Sigmoid colon (tissue), 4 donors: ENCODE data around the gene RASGRP3.

ENCODE experiments used
- CTCF ChIP-seq, 4 experiments: fragments of 450-650 bp in 3 of 4; fragments of 200-600 bp in 1 of 4; IDR thresholded peaks; one replicate each; pipeline ENCODE4 v1.5.1; 2016 to 2019; ENCODE audit warnings: antibody characterized with exemption in 4 of 4, mild to moderate bottlenecking in 3 of 4, moderate library complexity in 2 of 4
- EP300 ChIP-seq, 4 donors: sonication (generic); formaldehyde crosslinking; IDR thresholded peaks; one replicate each; pipeline ENCODE4 v1.6.1; 2017; ENCODE audit warnings: antibody characterized with exemption in 4 of 4
- POLR2A ChIP-seq, 2 donors: fragments of 450-650 bp; IDR thresholded peaks; one replicate each; pipeline ENCODE4 v1.6.1; 2016; ENCODE audit warnings: antibody characterized with exemption in 2 of 2, mild to moderate bottlenecking in 2 of 2, moderate library complexity in 2 of 2

GRCh38 chr2:33477473-33478468, 1.3 kb downstream of the RASGRP3 start:
- TF ChIP-seq POLR2A (IDR thresholded peaks at IDR 0.05) (no peak), EP300 (IDR thresholded peaks at IDR 0.05) (no peak), CTCF (IDR thresholded peaks at IDR 0.05) (no peak)
